PFSK-1 (cell line): ENCODE data around the gene SEC14L5.

Source experiments
- POLR2AphosphoS5 ChIP-seq: IDR thresholded peaks from 2 replicates; pipeline ENCODE4 v1.6.1; 2012; ENCODE audit warnings: low read depth, mild to moderate bottlenecking, control low read depth, low read length, moderate library complexity
- SIN3A ChIP-seq: IDR thresholded peaks from 2 replicates; pipeline ENCODE4 v1.6.1; 2012; ENCODE audit warnings: mild to moderate bottlenecking, low read length, moderate library complexity, borderline replicate concordance; ENCODE audit not compliant: insufficient read depth
- TAF1 ChIP-seq: IDR thresholded peaks from 2 replicates; pipeline ENCODE4 v1.6.1; 2012; ENCODE audit warnings: low read length, control low read depth, borderline replicate concordance; ENCODE audit not compliant: insufficient read depth

- TF ChIP-seq POLR2AphosphoS5 (no peak), TAF1 (no peak), SIN3A (no peak)
Measured at GRCh38 chr16:5001986-5002385, 43.9 kb downstream of the SEC14L5 start.
